SU-DHL-6 (cell line): Measurements from ENCODE around the gene TMEM131.

Experiments used
- CTCF ChIP-seq: fragments of 200-600 bp; sonication (generic); IDR thresholded peaks from one replicate; pipeline ENCODE4 v1.5.1; 2017; ENCODE audit warnings: antibody characterized with exemption, mild to moderate bottlenecking, low read length, moderate library complexity; ENCODE audit not compliant: insufficient read depth, poor library complexity, severe bottlenecking
- EZH2phosphoT487 ChIP-seq: fragments of 200-600 bp; sonication (generic), shearing (Covaris generic); conservative IDR thresholded peaks from 2 replicates; pipeline ENCODE4 v1.6.1; 2018; ENCODE audit warnings: mild to moderate bottlenecking, antibody characterized with exemption, low read length, moderate library complexity, mixed read lengths

GRCh38 chr2:97992836-97993825 is 2.6 kb downstream of the TMEM131 start:
- TF ChIP-seq CTCF: no peak
- TF ChIP-seq EZH2phosphoT487: no peak
